ENCODE data around the gene KRT16.
"Not testable (repeated sequence)": the region's sequence is repeated elsewhere in the genome, so short reads cannot be mapped to it uniquely, and the experiment has no call there.

Gene KRT16

GRCh38 chr17:41614098-41614497, 1.5 kb upstream of the KRT16 start:
- DNase-seq: no peak

- no peak for DNase-seq
Observed at GRCh38 chr17:41613277-41614082, 913 bp upstream of the KRT16 start.

GRCh38 chr17:41610965-41611640, 1.5 kb downstream of the KRT16 start:
- no peak for DNase-seq

- DNase-seq: peak; percentile 22
Observed at GRCh38 chr17:41610061-41610517, 2.5 kb downstream of the KRT16 start.

- DNase-seq: not testable (repeated sequence)
Observed at GRCh38 chr17:41606930-41607329, 5.6 kb downstream of the KRT16 start.

GRCh38 chr17:41602524-41602923, 10.0 kb downstream of the KRT16 start:
- no peak for DNase-seq

- DNase-seq: no peak
Observed at GRCh38 chr17:41600318-41600717, 12.2 kb downstream of the KRT16 start.

- DNase-seq: no peak
Observed at GRCh38 chr17:41599680-41600079, 12.9 kb downstream of the KRT16 start.

GRCh38 chr17:41595585-41595984, 17.0 kb downstream of the KRT16 start:
- no peak for DNase-seq

- no peak for DNase-seq
Observed at GRCh38 chr17:41594363-41594915, 18.1 kb downstream of the KRT16 start.

- DNase-seq: no peak
Observed at GRCh38 chr17:41593306-41593981, 19.1 kb downstream of the KRT16 start.

- no peak for DNase-seq
Observed at GRCh38 chr17:41592601-41593305, 19.8 kb downstream of the KRT16 start.

- no peak for DNase-seq
Observed at GRCh38 chr17:41589301-41589700, 23.3 kb downstream of the KRT16 start.

- DNase-seq: no peak
Observed at GRCh38 chr17:41588126-41588810, 24.3 kb downstream of the KRT16 start.

GRCh38 chr17:41586863-41587495, 25.6 kb downstream of the KRT16 start, which contains the start of gene KRT14:
Gene KRT14 (minus strand): TSS chr17:41586895. CDS start chr17:41586834, 61 bp downstream.
- DNase-seq: no peak

- no peak for DNase-seq
Observed at GRCh38 chr17:41585301-41586056, 27.1 kb downstream of the KRT16 start.

- not testable (repeated sequence) for DNase-seq
Observed at GRCh38 chr17:41584331-41584927, 28.1 kb downstream of the KRT16 start.

GRCh38 chr17:41583137-41584127, 29.1 kb downstream of the KRT16 start:
- DNase-seq: no peak

All from hematopoietic multipotent progenitor cell treated with erythropoietin and hydrocortisone succinate and interleukin-3 and kit ligand, for 4 days (in vitro differentiated cells).